Loucy (cell line): Measurements from ENCODE around the gene FAM222A.

ENCODE experiments used
- H2AFZ ChIP-seq: fragments of 200-600 bp; sonication (generic); 2 replicates; pipeline ENCODE4 v1.6.0; 2016; ENCODE audit warnings: antibody characterized with exemption, mild to moderate bottlenecking, low read length, moderate library complexity
- H3F3A ChIP-seq: fragments of 200-600 bp; 2 replicates; pipeline ENCODE4 v1.6.0; 2016; ENCODE audit warnings: antibody characterized with exemption, low read depth, mild to moderate bottlenecking
- H3K27me3 ChIP-seq: fragments of 200-600 bp; sonication (generic); 2 replicates; pipeline ENCODE4 v1.6.1; 2014; ENCODE audit warnings: low read length, mild to moderate bottlenecking; ENCODE audit not compliant: insufficient read depth, poor library complexity, severe bottlenecking
- H3K36me3 ChIP-seq: fragments of 200-600 bp; sonication (generic); 2 replicates; pipeline ENCODE4 v1.6.1; 2016; ENCODE audit warnings: low read length; ENCODE audit not compliant: insufficient read depth
- H3K4me1 ChIP-seq: fragments of 200-600 bp; sonication (generic); 2 replicates; pipeline ENCODE4 v1.5.1; 2014; ENCODE audit warnings: low read length, mild to moderate bottlenecking; ENCODE audit not compliant: insufficient read depth, poor library complexity, severe bottlenecking
- H3K4me2 ChIP-seq: fragments of 200-600 bp; sonication (generic); 2 replicates; pipeline ENCODE4 v1.6.0; 2014; ENCODE audit warnings: antibody characterized with exemption, low read length, low read depth, mild to moderate bottlenecking; ENCODE audit not compliant: poor library complexity, severe bottlenecking
- H3K4me3 ChIP-seq: fragments of 200-600 bp; sonication (generic); 2 replicates; pipeline ENCODE4 v1.5.1; 2014; ENCODE audit warnings: low read length, mild to moderate bottlenecking, mixed read lengths; ENCODE audit not compliant: poor library complexity, severe bottlenecking
- H3K79me2 ChIP-seq: fragments of 200-600 bp; sonication (generic); 2 replicates; pipeline ENCODE4 v1.6.1; 2014; ENCODE audit warnings: low read length; ENCODE audit not compliant: insufficient read depth
- H3K9ac ChIP-seq: fragments of 200-600 bp; sonication (generic); 2 replicates; pipeline ENCODE4 v1.6.0; 2014; ENCODE audit warnings: mild to moderate bottlenecking, low read depth, low read length, moderate library complexity; ENCODE audit not compliant: poor library complexity, severe bottlenecking
- H3K9me2 ChIP-seq: fragments of 200-600 bp; sonication (generic); replicated peaks from 2 replicates; pipeline ENCODE4 v1.6.1; 2016; ENCODE audit warnings: low read depth, low read length, mixed read lengths
- H3K9me3 ChIP-seq: fragments of 200-600 bp; sonication (generic); 2 replicates; pipeline ENCODE4 v1.6.1; 2014; ENCODE audit warnings: mild to moderate bottlenecking, antibody characterized with exemption, low read length, low read depth; ENCODE audit not compliant: insufficient read depth
- H4K20me1 ChIP-seq: fragments of 200-600 bp; sonication (generic); 2 replicates; pipeline ENCODE4 v1.6.0; 2014; ENCODE audit warnings: antibody characterized with exemption, low read length, mild to moderate bottlenecking; ENCODE audit not compliant: insufficient read depth, poor library complexity, severe bottlenecking
- EZH2phosphoT487 ChIP-seq: fragments of 200-600 bp; IDR thresholded peaks from 2 replicates; pipeline ENCODE4 v1.6.1; 2018; ENCODE audit warnings: antibody characterized with exemption, mild to moderate bottlenecking, moderate library complexity, borderline replicate concordance
- TF ChIP-seq, protein P1 (sequence below): fragments of 200-600 bp; sonication (generic); conservative IDR thresholded peaks from 2 replicates; pipeline ENCODE4 v1.5.1; 2014; ENCODE audit warnings: mild to moderate bottlenecking, antibody characterized with exemption, low read length

FAM222A gene

GRCh38 chr12:109739747-109740693 lies 26.4 kb downstream of the FAM222A start:
- Histone ChIP-seq H3K9me2 (no peaks in the 10 kb centered on the region), H3F3A (no peaks in the 10 kb centered on the region), H3K9me3 (no peaks in the 10 kb centered on the region), H3K9ac (no peak overlapping the region), H4K20me1 (no peaks in the 10 kb centered on the region), H3K4me1 (no peaks in the 10 kb centered on the region), H3K79me2 (no peaks in the 10 kb centered on the region), H3K36me3 (no peaks in the 10 kb centered on the region), H3K27me3 (no peaks in the 10 kb centered on the region), H2AFZ (no peak overlapping the region), H3K4me3 (no peak overlapping the region), H3K4me2 (no peak overlapping the region)
- TF ChIP-seq, protein P1, sequence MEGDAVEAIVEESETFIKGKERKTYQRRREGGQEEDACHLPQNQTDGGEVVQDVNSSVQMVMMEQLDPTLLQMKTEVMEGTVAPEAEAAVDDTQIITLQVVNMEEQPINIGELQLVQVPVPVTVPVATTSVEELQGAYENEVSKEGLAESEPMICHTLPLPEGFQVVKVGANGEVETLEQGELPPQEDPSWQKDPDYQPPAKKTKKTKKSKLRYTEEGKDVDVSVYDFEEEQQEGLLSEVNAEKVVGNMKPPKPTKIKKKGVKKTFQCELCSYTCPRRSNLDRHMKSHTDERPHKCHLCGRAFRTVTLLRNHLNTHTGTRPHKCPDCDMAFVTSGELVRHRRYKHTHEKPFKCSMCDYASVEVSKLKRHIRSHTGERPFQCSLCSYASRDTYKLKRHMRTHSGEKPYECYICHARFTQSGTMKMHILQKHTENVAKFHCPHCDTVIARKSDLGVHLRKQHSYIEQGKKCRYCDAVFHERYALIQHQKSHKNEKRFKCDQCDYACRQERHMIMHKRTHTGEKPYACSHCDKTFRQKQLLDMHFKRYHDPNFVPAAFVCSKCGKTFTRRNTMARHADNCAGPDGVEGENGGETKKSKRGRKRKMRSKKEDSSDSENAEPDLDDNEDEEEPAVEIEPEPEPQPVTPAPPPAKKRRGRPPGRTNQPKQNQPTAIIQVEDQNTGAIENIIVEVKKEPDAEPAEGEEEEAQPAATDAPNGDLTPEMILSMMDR = peak; percentile 70
- no peak for TF ChIP-seq EZH2phosphoT487

GRCh38 chr12:109740694-109741245 lies 27.1 kb downstream of the FAM222A start:
- no peak overlapping the region for H2AFZ ChIP-seq
- no peaks in the 10 kb centered on the region for H3K36me3 ChIP-seq
- no peaks in the 10 kb centered on the region for H3K9me3 ChIP-seq
- no peaks in the 10 kb centered on the region for H3K79me2 ChIP-seq
- H3K27me3 ChIP-seq = no peaks in the 10 kb centered on the region
- H3K4me2 ChIP-seq = no peak overlapping the region
- H3K9me2 ChIP-seq = no peaks in the 10 kb centered on the region
- TF ChIP-seq, protein P1 = no peak
- TF ChIP-seq EZH2phosphoT487 = no peak
- H4K20me1 ChIP-seq = no peaks in the 10 kb centered on the region
- no peak overlapping the region for H3K9ac ChIP-seq
- no peaks in the 10 kb centered on the region for H3F3A ChIP-seq
- H3K4me1 ChIP-seq = no peaks in the 10 kb centered on the region
- no peak overlapping the region for H3K4me3 ChIP-seq

DNA sequence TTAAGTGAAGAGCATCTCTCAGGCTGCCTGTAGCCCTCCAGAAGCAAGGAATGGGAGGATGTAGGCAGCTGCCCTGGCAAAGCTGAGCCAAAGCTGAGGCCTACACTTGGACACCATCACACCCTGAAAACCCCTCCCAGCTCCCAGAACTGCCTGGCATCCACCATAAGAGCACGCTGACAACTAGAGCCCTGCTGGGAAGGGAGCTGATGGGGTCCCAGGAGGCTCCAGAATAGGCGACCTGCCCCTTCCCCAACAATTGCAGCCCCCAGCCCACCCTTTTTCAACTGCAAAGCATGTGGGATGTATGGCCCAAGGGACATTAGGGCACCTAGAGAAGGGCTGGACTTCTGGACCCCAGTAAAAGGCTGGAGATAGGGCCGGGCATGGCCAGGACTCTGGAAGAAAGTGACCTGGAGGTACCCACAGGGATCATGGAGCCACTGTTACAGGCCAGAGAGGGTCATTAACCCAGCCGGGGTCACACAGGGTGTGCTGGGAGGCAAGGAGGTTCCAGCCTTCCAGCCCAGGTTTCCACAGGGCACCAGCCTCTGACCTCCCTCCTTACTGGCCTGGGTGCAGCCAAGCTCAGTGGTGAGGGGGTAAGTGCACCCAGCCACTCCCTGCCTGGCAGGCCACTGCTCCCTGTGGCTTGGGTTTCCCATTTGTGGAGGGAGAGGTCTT lies 27.8 kb downstream of the FAM222A start:
- H3K27me3 ChIP-seq = no peaks in the 10 kb centered on the region
- H3K36me3 ChIP-seq = no peaks in the 10 kb centered on the region
- H3K79me2 ChIP-seq = no peaks in the 10 kb centered on the region
- H2AFZ ChIP-seq = no peak overlapping the region
- H3K4me2 ChIP-seq = no peak overlapping the region
- H4K20me1 ChIP-seq = no peaks in the 10 kb centered on the region
- no peak overlapping the region for H3K4me3 ChIP-seq
- TF ChIP-seq, protein P1 = no peak
- TF ChIP-seq EZH2phosphoT487 = no peak
- no peak overlapping the region for H3K9ac ChIP-seq
- no peaks in the 10 kb centered on the region for H3K9me3 ChIP-seq
- no peaks in the 10 kb centered on the region for H3F3A ChIP-seq
- no peaks in the 10 kb centered on the region for H3K9me2 ChIP-seq
- H3K4me1 ChIP-seq = no peaks in the 10 kb centered on the region
